RWPE1 (cell line): ENCODE measurements around the gene CNKSR2.

Source experiments
- CTCF ChIA-PET: fragments of 350-600 bp; sonication (Branson Sonifier 250); formaldehyde crosslinking; extraction: SDS; loops from one replicate; lab custom pipeline; 2021; lab: Yijun Ruan, JAX
- POLR2A ChIA-PET: fragments of 400-600 bp; formaldehyde crosslinking; extraction: SDS; loops from one replicate; lab custom pipeline; 2020; ENCODE audit warnings: antibody characterized with exemption; ENCODE audit not compliant: low non-redundant PET; lab: Yijun Ruan, JAX
- DNase-seq: peaks from one replicate; pipeline ENCODE4 v3.0.0; 2012; ENCODE audit warnings: low spot score
- H3K27ac ChIP-seq: fragments of 450-650 bp; 2 replicates; pipeline ENCODE4 v1.5.1; 2017
- CTCF ChIP-seq: fragments of 450-650 bp; conservative IDR thresholded peaks from 2 replicates; pipeline ENCODE4 v1.5.1; 2017; ENCODE audit warnings: low read depth, mild to moderate bottlenecking

The CNKSR2 gene

GRCh38 chrX:21612154-21612553 is 237.9 kb downstream of the CNKSR2 start:
- ChIA-PET CTCF (no interaction called here), POLR2A (no interaction called here)
- no peak for DNase-seq
- no peak overlapping the region for H3K27ac ChIP-seq
- no peak for TF ChIP-seq CTCF

DNA sequence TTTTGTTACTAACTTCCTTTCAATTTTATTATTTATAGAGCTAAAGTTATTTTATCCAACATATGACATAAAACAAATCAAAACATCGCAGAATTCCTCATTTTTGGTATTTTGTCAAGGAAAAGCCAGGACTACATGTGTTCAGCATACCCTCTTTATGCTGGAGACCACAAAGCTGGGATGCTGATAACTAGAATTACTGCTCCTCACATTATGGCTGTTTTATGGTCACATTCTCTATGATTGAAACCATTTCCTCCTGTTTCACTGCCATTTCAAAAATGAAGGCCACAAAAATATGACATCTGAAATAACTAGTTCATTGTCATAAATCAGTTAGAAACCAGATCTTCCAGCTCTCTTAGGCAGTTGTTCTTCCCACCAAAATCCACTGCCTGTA is 242.2 kb downstream of the CNKSR2 start:
- no peak for DNase-seq
- no peak overlapping the region for H3K27ac ChIP-seq
- ChIA-PET POLR2A (no interaction called here), CTCF (interaction anchor here (0.5 kb wide), 1 partner anchor 1376 kb away, joined by 3 read pairs; no protein-coding TSS in a partner anchor)
- no peak for TF ChIP-seq CTCF

- no peak overlapping the region for H3K27ac ChIP-seq
- CTCF ChIA-PET, result no interaction called here
- no peak for TF ChIP-seq CTCF
- no peak for DNase-seq
- POLR2A ChIA-PET, result no interaction called here
These were observed 246.0 kb downstream of the CNKSR2 start for GRCh38 chrX:21620234-21620633.

DNA sequence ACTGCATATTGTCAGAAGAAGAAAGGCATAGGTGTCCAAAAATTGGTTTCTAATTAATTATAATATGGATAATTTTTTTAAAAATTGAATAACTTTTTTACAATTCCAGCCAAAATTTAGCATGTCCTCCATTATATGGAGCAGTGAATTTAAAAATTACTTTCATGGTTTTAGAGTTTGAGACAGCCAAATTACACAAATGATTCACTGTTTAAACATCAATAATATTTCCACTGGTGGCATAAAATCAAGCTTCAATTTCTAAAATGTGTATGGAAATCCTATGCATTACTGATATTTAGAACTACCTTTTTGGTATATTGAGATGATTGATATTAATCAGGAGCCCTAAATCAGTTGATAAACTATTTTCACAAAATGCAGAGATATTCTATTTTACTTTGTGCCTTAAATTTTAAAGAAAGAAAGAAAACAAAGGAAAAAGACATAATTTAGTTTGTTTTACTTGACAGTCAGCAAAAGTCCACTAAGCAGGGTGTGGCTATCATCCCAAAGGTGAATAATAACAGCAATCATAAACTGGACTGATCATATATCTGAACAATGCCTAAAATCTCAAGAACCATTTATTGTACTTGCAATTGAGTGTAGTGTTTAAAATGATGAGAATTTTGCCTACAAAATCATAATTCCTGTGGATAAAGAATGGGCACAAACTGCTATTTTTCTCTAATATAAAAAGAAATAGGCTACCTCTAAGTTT is 249.7 kb downstream of the CNKSR2 start:
- TF ChIP-seq CTCF, result no peak
- ChIA-PET POLR2A (no interaction called here), CTCF (no interaction called here)
- DNase-seq, result no peak
- no peak overlapping the region for H3K27ac ChIP-seq

GRCh38 chrX:21632027-21632426 is 257.8 kb downstream of the CNKSR2 start:
- no peak overlapping the region for H3K27ac ChIP-seq
- POLR2A ChIA-PET, result no interaction called here
- no peak for TF ChIP-seq CTCF
- CTCF ChIA-PET, result no interaction called here
- DNase-seq, result no peak

DNA sequence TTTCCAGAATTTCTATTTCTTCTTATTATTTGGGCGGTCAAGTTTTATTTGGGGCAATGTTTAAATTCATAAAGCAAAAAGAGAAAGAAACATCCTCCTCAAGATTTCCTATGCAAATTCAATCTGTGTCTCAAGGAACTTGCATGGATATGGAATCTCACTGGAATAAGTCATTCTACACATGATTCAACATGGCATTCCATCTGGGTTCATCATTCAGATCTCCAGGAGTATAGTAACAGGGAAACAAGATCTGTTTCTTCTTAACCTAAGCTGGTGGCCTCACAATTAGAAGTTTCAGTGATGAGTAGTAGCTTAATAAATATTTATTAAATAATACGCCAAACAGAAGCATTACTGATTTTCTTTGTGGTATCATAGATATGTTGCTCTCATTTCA is 264.1 kb downstream of the CNKSR2 start:
- POLR2A ChIA-PET, result no interaction called here

More for the DNA sequence above, 264.1 kb downstream of the CNKSR2 start:
- no peak for DNase-seq
- CTCF ChIA-PET, result no interaction called here
- H3K27ac ChIP-seq, result no peak overlapping the region
- TF ChIP-seq CTCF, result no peak
